ENCODE results near the gene FUZ. TPM values are rescaled to one million over a fixed set of nuclear protein-coding genes. Genes with fewer than 3 reads are reported as not detected.

FUZ gene
- total and polyA plus RNA-seq, 10 donors, result 10.7 to 22.1 (median 16.8) TPM

DNA sequence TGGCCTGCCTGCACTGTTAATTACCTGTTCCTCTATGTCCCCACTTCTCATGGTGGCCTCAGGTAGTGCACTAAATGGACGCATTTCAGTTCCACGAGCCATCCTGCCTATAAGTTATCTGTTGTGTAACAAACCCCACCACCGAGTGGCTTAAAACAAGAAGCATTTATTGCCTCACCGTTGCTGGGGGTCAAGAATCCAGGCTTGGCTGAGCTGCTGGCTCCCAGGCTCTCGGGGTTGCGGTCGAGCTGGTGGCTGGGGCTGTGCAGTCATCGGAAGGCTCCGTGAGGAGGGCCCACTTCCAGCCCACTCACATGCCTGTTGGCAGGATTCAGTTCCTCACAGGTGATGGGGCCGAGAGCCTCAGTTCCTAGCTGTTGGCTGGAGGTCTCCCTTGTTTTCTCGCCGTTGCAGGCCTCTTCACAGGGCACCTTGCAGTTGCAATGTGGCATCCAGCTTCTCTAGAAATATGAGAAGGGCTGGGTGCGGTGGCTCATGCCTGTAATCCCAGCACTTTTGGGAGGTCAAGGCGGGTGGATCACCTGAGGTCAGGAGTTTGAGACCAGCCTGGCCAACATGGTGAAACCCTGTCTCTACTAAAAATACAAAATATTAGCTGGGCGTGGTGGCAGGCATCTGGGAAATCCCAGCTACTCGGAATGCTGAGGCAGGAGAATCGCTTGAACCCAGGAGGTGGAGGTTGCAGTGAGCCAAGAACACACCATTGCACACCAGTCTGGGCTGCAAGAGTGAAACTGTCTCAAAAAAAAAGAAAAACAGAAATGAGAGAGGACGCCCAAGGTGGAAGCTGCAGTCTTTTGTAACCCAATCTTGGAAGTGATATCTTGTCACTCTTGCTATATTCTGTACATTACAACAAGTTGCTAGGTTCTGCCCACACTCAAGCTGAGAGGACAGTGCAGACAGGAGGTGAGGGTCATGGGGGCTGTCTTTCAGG lies 31.3 kb upstream of the FUZ start:
- Histone ChIP-seq H3K4me3 (no peak overlapping the region), H3K9me3 (peaks cover 0 to 6% (median 0%) of the 10 kb centered on the region in 8 donors), H3K27ac (peak overlapping the region in 4 of 8 donors; percentile 64 to 78 (median 71)), H3K27me3 (replicated peaks in 1 of 7) (no peaks in the 10 kb centered on the region), H3K4me1 (peaks cover 0 to 51% (median 24%) of the 10 kb centered on the region in 6 donors), H3K36me3 (peaks cover 0 to 19% (median 6%) of the 10 kb centered on the region in 6 donors)
- WGBS, 5 donors, result 56 to 85% (median 69%) methylated on average over 17 to 18 of the region's 18 CpGs
- no peak for DNase-seq
- TF ChIP-seq, protein P1, sequence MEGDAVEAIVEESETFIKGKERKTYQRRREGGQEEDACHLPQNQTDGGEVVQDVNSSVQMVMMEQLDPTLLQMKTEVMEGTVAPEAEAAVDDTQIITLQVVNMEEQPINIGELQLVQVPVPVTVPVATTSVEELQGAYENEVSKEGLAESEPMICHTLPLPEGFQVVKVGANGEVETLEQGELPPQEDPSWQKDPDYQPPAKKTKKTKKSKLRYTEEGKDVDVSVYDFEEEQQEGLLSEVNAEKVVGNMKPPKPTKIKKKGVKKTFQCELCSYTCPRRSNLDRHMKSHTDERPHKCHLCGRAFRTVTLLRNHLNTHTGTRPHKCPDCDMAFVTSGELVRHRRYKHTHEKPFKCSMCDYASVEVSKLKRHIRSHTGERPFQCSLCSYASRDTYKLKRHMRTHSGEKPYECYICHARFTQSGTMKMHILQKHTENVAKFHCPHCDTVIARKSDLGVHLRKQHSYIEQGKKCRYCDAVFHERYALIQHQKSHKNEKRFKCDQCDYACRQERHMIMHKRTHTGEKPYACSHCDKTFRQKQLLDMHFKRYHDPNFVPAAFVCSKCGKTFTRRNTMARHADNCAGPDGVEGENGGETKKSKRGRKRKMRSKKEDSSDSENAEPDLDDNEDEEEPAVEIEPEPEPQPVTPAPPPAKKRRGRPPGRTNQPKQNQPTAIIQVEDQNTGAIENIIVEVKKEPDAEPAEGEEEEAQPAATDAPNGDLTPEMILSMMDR (IDR thresholded peaks at IDR 0.05 in 8 of 11, conservative IDR thresholded peaks at IDR 0.05 in 3 of 11), result no peak
- TF ChIP-seq POLR2AphosphoS5 (IDR thresholded peaks at IDR 0.05), result peak in 1 of 3 donors; percentile 31
- intact Hi-C loops (cut with DNase I; ENCODE audit: low total_unique reads), result no loop called here

DNA sequence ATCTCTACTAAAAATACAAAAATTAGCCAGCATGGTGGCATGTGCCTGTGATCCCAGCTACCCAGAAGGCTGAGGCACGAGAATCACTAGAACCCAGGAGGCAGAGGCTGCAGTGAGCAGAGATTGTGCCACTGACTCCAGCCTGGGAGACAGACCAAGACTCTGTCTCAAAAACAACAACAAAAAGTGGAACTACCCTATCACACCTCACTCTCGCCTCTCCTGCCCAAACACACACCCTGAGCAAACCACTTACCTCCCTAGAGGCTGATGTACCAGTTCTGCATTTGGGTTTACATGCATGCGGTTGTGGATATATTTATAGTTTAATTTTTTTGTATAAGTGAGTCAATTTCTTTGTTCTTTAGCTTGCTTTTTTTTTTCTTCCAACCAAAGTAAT lies 30.2 kb upstream of the FUZ start:
- H3K36me3 ChIP-seq, result peaks cover 0 to 30% (median 17%) of the 10 kb centered on the region in 6 donors
- no peak for DNase-seq
- peak overlapping the region; percentile 19 to 78 (median 66) for H3K27ac ChIP-seq
- no peaks in the 10 kb centered on the region for H3K27me3 ChIP-seq (replicated peaks in 1 of 7)
- H3K9me3 ChIP-seq, result no peaks in the 10 kb centered on the region
- peaks cover 0 to 39% (median 17%) of the 10 kb centered on the region in 6 donors for H3K4me1 ChIP-seq
- intact Hi-C loops (cut with DNase I; ENCODE audit: low total_unique reads), result no loop called here
- WGBS, 5 donors, result 55 to 74% (median 63%) methylated on average over 3 of the region's 3 CpGs
- TF ChIP-seq, protein P1 (IDR thresholded peaks at IDR 0.05 in 8 of 11, conservative IDR thresholded peaks at IDR 0.05 in 3 of 11), result no peak
- TF ChIP-seq POLR2AphosphoS5 (IDR thresholded peaks at IDR 0.05) (peak in 1 of 3 donors; percentile 51), POLR2A (IDR thresholded peaks at IDR 0.05) (no peak)
- H3K4me3 ChIP-seq, result no peak overlapping the region

DNA sequence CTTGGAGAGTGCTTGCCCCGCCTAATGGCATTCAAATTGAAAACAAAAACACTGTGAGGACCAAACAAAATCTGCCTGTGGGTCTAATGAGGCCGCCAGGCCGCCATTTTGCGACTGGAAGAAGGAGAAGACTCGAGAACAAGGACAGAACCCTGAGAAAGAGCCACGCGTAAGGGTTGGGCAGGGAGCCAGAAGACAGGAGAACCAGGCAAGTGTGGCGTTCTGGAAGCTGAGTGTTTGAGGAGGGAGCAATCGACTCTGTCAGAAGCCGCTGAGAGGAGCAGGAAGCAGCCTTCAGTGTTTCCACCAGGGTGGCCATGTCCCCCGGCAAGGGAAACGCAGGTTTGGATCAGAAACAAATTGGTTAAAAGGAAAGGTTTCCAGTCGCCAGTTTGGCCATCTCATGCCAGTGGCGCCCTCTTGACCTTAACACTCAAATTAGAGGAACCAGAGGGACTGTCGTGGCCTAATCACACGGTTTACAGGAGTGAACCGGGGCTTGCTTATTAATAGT lies 27.7 kb upstream of the FUZ start:
- Histone ChIP-seq H3K36me3 (peaks cover 0 to 55% (median 41%) of the 10 kb centered on the region in 6 donors), H3K9me3 (no peaks in the 10 kb centered on the region), H3K4me1 (peaks cover 0 to 31% (median 14%) of the 10 kb centered on the region in 6 donors), H3K27me3 (replicated peaks in 1 of 7) (no peaks in the 10 kb centered on the region), H3K27ac (no peak overlapping the region), H3K4me3 (no peak overlapping the region)
- intact Hi-C loops (cut with DNase I; ENCODE audit: low total_unique reads), result no loop called here
- TF ChIP-seq POLR2A (IDR thresholded peaks at IDR 0.05) (no peak), POLR2AphosphoS5 (IDR thresholded peaks at IDR 0.05) (no peak)
- TF ChIP-seq, protein P1 (IDR thresholded peaks at IDR 0.05 in 8 of 11, conservative IDR thresholded peaks at IDR 0.05 in 3 of 11), result no peak
- DNase-seq, result no peak
- 83 to 89% (median 88%) methylated on average over 17 of the region's 17 CpGs for WGBS, 5 donors

DNA sequence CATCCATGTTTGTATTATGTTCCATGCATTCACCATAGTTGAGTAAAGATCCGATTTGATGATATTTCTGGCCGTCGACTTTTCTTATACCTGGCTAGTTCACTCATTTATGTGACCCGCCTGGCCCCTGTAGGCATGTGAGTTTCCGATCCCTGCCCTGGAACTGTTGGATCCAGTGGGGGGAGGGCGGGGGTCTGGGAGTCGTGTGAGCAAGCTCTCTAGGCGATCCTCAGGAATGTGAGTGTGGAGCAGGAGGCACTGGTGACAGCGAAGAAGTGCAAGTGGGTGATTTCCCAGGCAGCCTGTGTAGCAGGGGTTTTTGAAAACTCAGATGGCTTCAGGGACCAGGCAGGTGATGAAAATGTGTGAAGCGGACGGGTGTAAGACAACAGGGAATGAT lies 27.2 kb upstream of the FUZ start:
- peaks cover 0 to 26% (median 14%) of the 10 kb centered on the region in 6 donors for H3K4me1 ChIP-seq
- no peak overlapping the region for H3K4me3 ChIP-seq
- no peak overlapping the region for H3K27ac ChIP-seq
- DNase-seq, result no peak
- intact Hi-C loops (cut with DNase I; ENCODE audit: low total_unique reads), result no loop called here
- no peaks in the 10 kb centered on the region for H3K27me3 ChIP-seq (replicated peaks in 1 of 7)
- H3K36me3 ChIP-seq, result peaks cover 0 to 60% (median 45%) of the 10 kb centered on the region in 6 donors
- no peak for TF ChIP-seq POLR2AphosphoS5 (IDR thresholded peaks at IDR 0.05)
- 90 to 95% (median 92%) methylated on average over 11 of the region's 11 CpGs for WGBS, 5 donors
- H3K9me3 ChIP-seq, result no peaks in the 10 kb centered on the region
